WTC11 (cell line): ENCODE measurements around the gene CIT. TPM values are rescaled to one million over a fixed set of nuclear protein-coding genes. Genes with fewer than 3 reads are reported as not detected.

Experiments used
- ATAC-seq: fragments of 200-7000 bp; cut with Tn5 transposase; 2 replicates; pipeline ENCODE4 v1.10.0; 2021; ENCODE audit warnings: mild to moderate bottlenecking, moderate library complexity
- CTCF ChIA-PET: fragments of 300-600 bp; sonication (Branson Sonifier 250); formaldehyde crosslinking; loops from one replicate; lab custom pipeline; 2021; ENCODE audit warnings: antibody characterized with exemption; lab: Charles Lee
- POLR2A ChIA-PET: fragments of 350-600 bp; sonication (Branson Sonifier 250); formaldehyde crosslinking; loops from one replicate; lab custom pipeline; 2021; ENCODE audit warnings: antibody characterized with exemption; lab: Charles Lee
- DNase-seq: peaks from one replicate; pipeline ENCODE4 v3.0.0; 2021; ENCODE audit warnings: low spot score
- H3K27ac Mint-ChIP-seq: 2 replicates; pipeline ENCODE4 v1.8.0; 2021; ENCODE audit warnings: mixed read lengths
- H3K27me3 Mint-ChIP-seq: 2 replicates; pipeline ENCODE4 v1.8.0; 2021; ENCODE audit warnings: low read depth, mild to moderate bottlenecking, moderate library complexity, mixed read lengths
- H3K36me3 Mint-ChIP-seq: 2 replicates; pipeline ENCODE4 v1.8.0; 2021; ENCODE audit warnings: mixed read lengths
- H3K4me1 Mint-ChIP-seq: 2 replicates; pipeline ENCODE4 v1.8.0; 2022; ENCODE audit warnings: mixed read lengths
- H3K4me3 Mint-ChIP-seq: 2 replicates; pipeline ENCODE4 v1.8.0; 2021; ENCODE audit warnings: mild to moderate bottlenecking, moderate library complexity, mixed read lengths
- H3K9me3 Mint-ChIP-seq: 2 replicates; pipeline ENCODE4 v1.8.0; 2021; ENCODE audit warnings: mixed read lengths
- ARID4B ChIP-seq: sonication (generic); formaldehyde crosslinking; IDR thresholded peaks from 2 replicates; pipeline ENCODE4 v1.8.0; 2023; ENCODE audit warnings: missing genetic modification reagents, mild to moderate bottlenecking, borderline replicate concordance
- CREB1 ChIP-seq: sonication (generic); formaldehyde crosslinking; IDR thresholded peaks from 2 replicates; pipeline ENCODE4 v1.8.0; 2023; ENCODE audit warnings: mild to moderate bottlenecking, missing genetic modification reagents
- ERG ChIP-seq: fragments of 250-450 bp; sonication (Bioruptor Pico); IDR thresholded peaks from 2 replicates; pipeline ENCODE4 v1.8.0; 2021; ENCODE audit warnings: mild to moderate bottlenecking
- KAT7 ChIP-seq: sonication (generic); formaldehyde crosslinking; IDR thresholded peaks from 2 replicates; pipeline ENCODE4 v1.8.1; 2023; ENCODE audit warnings: missing genetic modification reagents, mild to moderate bottlenecking, borderline replicate concordance
- MLX ChIP-seq: sonication (generic); formaldehyde crosslinking; IDR thresholded peaks from 2 replicates; pipeline ENCODE4 v1.8.1; 2023; ENCODE audit warnings: mild to moderate bottlenecking, missing genetic modification reagents, moderate library complexity
- STAT6 ChIP-seq: sonication (generic); formaldehyde crosslinking; conservative IDR thresholded peaks from 2 replicates; pipeline ENCODE4 v1.8.1; 2023; ENCODE audit warnings: mild to moderate bottlenecking, low read depth, missing genetic modification reagents, moderate library complexity
- TCF7 ChIP-seq: sonication (generic); formaldehyde crosslinking; IDR thresholded peaks from 2 replicates; pipeline ENCODE4 v1.8.0; 2022; ENCODE audit warnings: mild to moderate bottlenecking, low read depth, missing genetic modification reagents, moderate library complexity
- TEAD4 ChIP-seq: sonication (generic); formaldehyde crosslinking; IDR thresholded peaks from 2 replicates; pipeline ENCODE4 v1.8.0; 2022; ENCODE audit warnings: mild to moderate bottlenecking, missing genetic modification reagents
- TP53 ChIP-seq: sonication (generic); formaldehyde crosslinking; IDR thresholded peaks from 2 replicates; pipeline ENCODE4 v1.8.1; 2023; ENCODE audit warnings: mild to moderate bottlenecking, missing genetic modification reagents
- USF1 ChIP-seq: sonication (generic); formaldehyde crosslinking; IDR thresholded peaks from 2 replicates; pipeline ENCODE4 v1.8.0; 2022; ENCODE audit warnings: mild to moderate bottlenecking, missing genetic modification reagents
- USF2 ChIP-seq: sonication (generic); formaldehyde crosslinking; IDR thresholded peaks from 2 replicates; pipeline ENCODE4 v1.8.1; 2023; ENCODE audit warnings: mild to moderate bottlenecking, missing genetic modification reagents, moderate library complexity
- ZBTB43 ChIP-seq: sonication (generic); formaldehyde crosslinking; IDR thresholded peaks from 2 replicates; pipeline ENCODE4 v1.8.1; 2023; ENCODE audit warnings: mild to moderate bottlenecking, missing genetic modification reagents
- ZMAT4 ChIP-seq: fragments of 250-450 bp; sonication (Bioruptor Pico); IDR thresholded peaks from 2 replicates; pipeline ENCODE4 v1.9.0; 2021; ENCODE audit warnings: mild to moderate bottlenecking
- ZNF263 ChIP-seq: sonication (generic); formaldehyde crosslinking; IDR thresholded peaks from 2 replicates; pipeline ENCODE4 v1.8.1; 2022; ENCODE audit warnings: low read depth, mild to moderate bottlenecking, moderate library complexity, missing genetic modification reagents
- ZNF423 ChIP-seq: fragments of 250-450 bp; sonication (Bioruptor Pico); IDR thresholded peaks from 2 replicates; pipeline ENCODE4 v2.1.2; 2022; ENCODE audit warnings: mild to moderate bottlenecking, moderate library complexity
- total RNA-seq: library from RNA; stranded (reverse); gene quantifications from 3 replicates; pipeline ENCODE4 v1.2.3, GENCODE V29; 2021

Gene CIT
- total RNA-seq, 1 experiment from 2014 or later: 65.4 TPM

DNA sequence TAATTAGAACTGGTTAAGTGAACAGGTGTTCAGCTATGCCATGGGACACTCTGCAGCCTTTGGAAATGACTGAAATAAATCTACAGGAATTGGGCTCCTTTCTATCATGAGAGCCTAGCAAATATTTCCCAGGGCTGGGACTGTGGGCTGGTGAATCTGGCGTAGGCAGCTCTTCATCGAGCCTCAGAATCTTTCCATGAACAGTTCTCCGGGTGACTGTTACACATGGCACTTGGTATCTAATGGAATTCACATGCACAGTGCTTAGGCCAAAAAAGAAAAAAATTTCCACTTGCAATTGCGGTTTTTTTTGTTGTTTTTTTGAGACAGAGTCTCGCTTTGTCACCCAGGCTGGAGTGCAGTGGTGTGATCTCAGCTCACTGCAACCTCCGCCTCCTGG, 177.0 kb downstream of the CIT start:
- no peaks in the 10 kb centered on the region for H3K27me3 Mint-ChIP-seq
- POLR2A ChIA-PET: no interaction called here
- CTCF ChIA-PET: no interaction called here
- DNase-seq: no peak
- no peak overlapping the region for H3K27ac Mint-ChIP-seq
- TF ChIP-seq STAT6 (CRISPR knock-in tag) (no peak), ARID4B (CRISPR knock-in tag) (no peak), TEAD4 (CRISPR knock-in tag) (no peak), ERG (CRISPR knock-in tag) (no peak), ZBTB43 (CRISPR knock-in tag) (no peak), CREB1 (CRISPR knock-in tag) (no peak), USF2 (CRISPR knock-in tag) (no peak), USF1 (CRISPR knock-in tag) (no peak), ZNF263 (no peak), ZMAT4 (CRISPR knock-in tag) (no peak), ZNF423 (CRISPR knock-in tag) (no peak), TCF7 (no peak), KAT7 (CRISPR knock-in tag) (no peak), TP53 (CRISPR knock-in tag) (no peak), MLX (CRISPR knock-in tag) (no peak)
- H3K36me3 Mint-ChIP-seq: peaks cover 55% of the 10 kb centered on the region
- no peak for ATAC-seq
- no peaks in the 10 kb centered on the region for H3K9me3 Mint-ChIP-seq
- H3K4me3 Mint-ChIP-seq: no peak overlapping the region
- H3K4me1 Mint-ChIP-seq: peaks cover 7% of the 10 kb centered on the region
